Measurements from ENCODE around the gene ASCC3. TPM values are rescaled to one million over a fixed set of nuclear protein-coding genes. Genes with fewer than 3 reads are reported as not detected.

ASCC3 gene
- total and polyA plus RNA-seq, 4 donors = 12.8 to 32.7 (median 16.4) TPM

GRCh38 chr6:100731411-100731810 is 149.7 kb downstream of the ASCC3 start:
- Histone ChIP-seq H3K9ac (ENCODE audit: low read depth in 1 of 2, low read length in 2 of 2) (no peak overlapping the region), H3K9me3 (ENCODE audit: control insufficient read depth in 4 of 4, low read length in 3 of 4) (no peaks in the 10 kb centered on the region), H3K4me3 (ENCODE audit: low read depth in 1 of 3, low read length in 3 of 3) (no peak overlapping the region), H3K36me3 (ENCODE audit: control insufficient read depth in 4 of 4, insufficient read depth in 3 of 4, low read depth in 1 of 4, low read length in 3 of 4) (no peaks in the 10 kb centered on the region), H3K27me3 (ENCODE audit: control insufficient read depth in 4 of 4, insufficient read depth in 4 of 4, low read length in 3 of 4) (no peaks in the 10 kb centered on the region), H3K27ac (ENCODE audit: low read depth in 1 of 2, low read length in 2 of 2) (no peak overlapping the region), H3K4me1 (ENCODE audit: control insufficient read depth in 4 of 4, insufficient read depth in 4 of 4, low read length in 3 of 4) (no peaks in the 10 kb centered on the region)
- no peak for DNase-seq (ENCODE audit: low spot score)
- TF ChIP-seq EGR1 (IDR thresholded peaks at IDR 0.05; ENCODE audit: low read depth in 2 of 2) (no peak), SP1 (IDR thresholded peaks at IDR 0.05) (no peak), HNF4G (IDR thresholded peaks at IDR 0.05) (no peak), YY1 (IDR thresholded peaks at IDR 0.05) (no peak), HNF4A (conservative IDR thresholded peaks at IDR 0.05) (no peak), GABPA (IDR thresholded peaks at IDR 0.05 in 1 of 2, conservative IDR thresholded peaks at IDR 0.05 in 1 of 2) (no peak), RXRA (IDR thresholded peaks at IDR 0.05) (no peak), REST (IDR thresholded peaks at IDR 0.05) (no peak), JUND (IDR thresholded peaks at IDR 0.05) (no peak), NR2F2 (IDR thresholded peaks at IDR 0.05) (no peak), RAD21 (IDR thresholded peaks at IDR 0.05) (no peak), TAF1 (conservative IDR thresholded peaks at IDR 0.05) (no peak), FOXA2 (IDR thresholded peaks at IDR 0.05) (no peak), FOXA1 (IDR thresholded peaks at IDR 0.05) (no peak), CTCF (IDR thresholded peaks at IDR 0.05; ENCODE audit: low read depth, low read length, missing input control) (no peak)
- TF ChIP-seq, protein P1, sequence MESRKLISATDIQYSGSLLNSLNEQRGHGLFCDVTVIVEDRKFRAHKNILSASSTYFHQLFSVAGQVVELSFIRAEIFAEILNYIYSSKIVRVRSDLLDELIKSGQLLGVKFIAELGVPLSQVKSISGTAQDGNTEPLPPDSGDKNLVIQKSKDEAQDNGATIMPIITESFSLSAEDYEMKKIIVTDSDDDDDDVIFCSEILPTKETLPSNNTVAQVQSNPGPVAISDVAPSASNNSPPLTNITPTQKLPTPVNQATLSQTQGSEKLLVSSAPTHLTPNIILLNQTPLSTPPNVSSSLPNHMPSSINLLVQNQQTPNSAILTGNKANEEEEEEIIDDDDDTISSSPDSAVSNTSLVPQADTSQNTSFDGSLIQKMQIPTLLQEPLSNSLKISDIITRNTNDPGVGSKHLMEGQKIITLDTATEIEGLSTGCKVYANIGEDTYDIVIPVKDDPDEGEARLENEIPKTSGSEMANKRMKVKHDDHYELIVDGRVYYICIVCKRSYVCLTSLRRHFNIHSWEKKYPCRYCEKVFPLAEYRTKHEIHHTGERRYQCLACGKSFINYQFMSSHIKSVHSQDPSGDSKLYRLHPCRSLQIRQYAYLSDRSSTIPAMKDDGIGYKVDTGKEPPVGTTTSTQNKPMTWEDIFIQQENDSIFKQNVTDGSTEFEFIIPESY (IDR thresholded peaks at IDR 0.05) = no peak
- TF ChIP-seq, protein P2, sequence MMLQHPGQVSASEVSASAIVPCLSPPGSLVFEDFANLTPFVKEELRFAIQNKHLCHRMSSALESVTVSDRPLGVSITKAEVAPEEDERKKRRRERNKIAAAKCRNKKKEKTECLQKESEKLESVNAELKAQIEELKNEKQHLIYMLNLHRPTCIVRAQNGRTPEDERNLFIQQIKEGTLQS (IDR thresholded peaks at IDR 0.05) = no peak
- TF ChIP-seq, protein P3, sequence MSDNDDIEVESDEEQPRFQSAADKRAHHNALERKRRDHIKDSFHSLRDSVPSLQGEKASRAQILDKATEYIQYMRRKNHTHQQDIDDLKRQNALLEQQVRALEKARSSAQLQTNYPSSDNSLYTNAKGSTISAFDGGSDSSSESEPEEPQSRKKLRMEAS (IDR thresholded peaks at IDR 0.05) = no peak
- WGBS = 94% methylated on average over 5 of the region's 5 CpGs

All from liver (tissue), 9 donors.